LHCN-M2 (cell line): ENCODE results near the gene NOL4L. TPM values are rescaled to one million over a fixed set of nuclear protein-coding genes. Genes with fewer than 3 reads are reported as not detected.
"Not testable (repeated sequence)": the region's sequence is repeated elsewhere in the genome, so short reads cannot be mapped to it uniquely, and the experiment has no call there.

ENCODE experiments used
- DNase-seq: peaks from one replicate; pipeline ENCODE4 v3.0.0-alpha.2; 2012; ENCODE audit warnings: low read depth
- total RNA-seq: library from RNA; depleted of rRNA; stranded (reverse); fragments of >200 nt; gene quantifications from 2 replicates; pipeline ENCODE4 v1.2.3, GENCODE V29; 2014

Gene NOL4L
- total RNA-seq, 1 experiment from 2014 or later: 3.0 TPM

DNA sequence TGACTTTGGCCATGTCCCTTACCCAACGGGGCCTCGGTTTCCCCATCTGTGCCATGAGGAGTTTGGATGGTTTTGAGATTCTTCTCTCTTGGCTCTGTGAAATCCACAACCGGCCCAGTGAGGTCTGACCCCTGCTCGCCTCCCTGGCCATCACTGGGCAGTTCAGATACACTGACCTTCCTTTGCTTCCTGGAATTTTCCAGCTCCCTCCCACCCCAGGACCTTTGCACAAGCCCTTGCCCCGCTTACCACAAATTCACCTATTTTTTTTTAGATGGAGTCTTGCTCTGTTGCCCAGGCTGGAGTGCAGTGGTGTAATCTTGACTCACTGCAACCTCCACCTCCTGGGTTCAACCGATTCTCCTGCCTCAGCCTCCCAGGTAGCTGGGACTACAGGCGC lies 12.6 kb upstream of the NOL4L start:
- no peak for DNase-seq

DNA sequence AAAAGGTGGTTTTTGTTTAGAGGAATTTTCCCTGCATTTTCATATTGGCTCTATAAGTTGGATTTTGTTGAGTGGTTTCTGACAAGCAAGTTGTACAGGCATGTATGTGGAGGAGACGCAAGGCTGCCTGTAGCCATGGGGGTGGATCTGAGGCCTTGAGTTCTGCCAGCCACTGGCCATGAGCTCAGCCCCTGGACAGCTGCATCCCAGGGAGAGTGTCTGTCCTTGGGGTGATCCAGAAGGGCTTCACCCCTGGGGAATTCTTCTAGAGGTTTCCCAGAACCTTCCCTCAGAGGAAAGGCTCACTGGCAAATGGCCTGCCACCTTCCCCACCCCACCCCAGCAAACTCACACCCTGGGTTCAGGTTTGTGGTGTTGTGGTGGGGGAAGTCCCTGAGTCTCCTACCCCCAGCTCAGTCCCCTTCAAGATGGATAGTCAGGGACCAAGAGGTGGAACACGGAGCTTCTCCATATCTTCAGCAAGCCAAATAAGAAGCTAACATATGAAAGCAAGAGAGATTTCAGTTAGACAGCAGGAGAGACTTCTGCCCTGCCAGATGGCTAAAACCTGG lies 11.6 kb upstream of the NOL4L start:
- DNase-seq: no peak

DNA sequence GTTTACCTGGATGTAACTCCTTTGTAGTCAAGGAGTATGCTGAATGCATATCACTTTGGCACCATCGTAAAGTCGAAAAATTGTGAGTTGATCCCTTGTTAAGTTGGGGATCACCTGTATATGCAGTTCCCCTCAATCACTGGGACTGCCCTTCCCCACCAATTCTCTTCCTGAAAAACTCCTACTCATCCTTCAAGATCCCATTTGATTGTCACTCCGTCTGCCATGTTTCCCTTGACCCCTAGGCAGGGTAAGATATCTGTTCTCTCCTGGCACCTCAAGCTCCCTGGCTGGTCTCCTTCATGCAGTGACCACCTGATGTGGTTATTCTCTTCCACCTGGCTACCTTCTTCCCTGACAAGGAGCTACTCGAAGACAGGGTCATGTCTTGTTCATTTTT lies 10.0 kb upstream of the NOL4L start:
- DNase-seq: no peak

DNA sequence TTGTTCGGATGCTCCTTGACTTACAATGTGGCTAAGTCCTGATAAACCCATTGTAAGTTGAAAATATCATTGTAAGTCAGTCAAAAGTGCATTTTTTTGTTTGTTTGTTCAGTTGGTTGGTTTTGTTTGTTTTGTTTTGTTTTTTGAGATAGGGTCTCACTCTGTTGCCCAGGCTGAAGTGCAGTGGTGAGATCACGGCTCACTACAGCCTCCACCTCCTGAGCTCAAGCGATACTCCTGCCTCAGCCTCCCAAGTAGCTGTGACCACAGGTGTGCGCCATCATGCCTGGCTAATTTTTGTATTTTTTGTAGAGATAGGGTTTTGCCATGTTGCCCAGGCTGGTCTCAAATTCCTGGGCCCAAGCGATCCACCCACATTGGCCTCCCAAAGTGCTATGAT lies 9.5 kb upstream of the NOL4L start:
- DNase-seq: not testable (repeated sequence)

DNA sequence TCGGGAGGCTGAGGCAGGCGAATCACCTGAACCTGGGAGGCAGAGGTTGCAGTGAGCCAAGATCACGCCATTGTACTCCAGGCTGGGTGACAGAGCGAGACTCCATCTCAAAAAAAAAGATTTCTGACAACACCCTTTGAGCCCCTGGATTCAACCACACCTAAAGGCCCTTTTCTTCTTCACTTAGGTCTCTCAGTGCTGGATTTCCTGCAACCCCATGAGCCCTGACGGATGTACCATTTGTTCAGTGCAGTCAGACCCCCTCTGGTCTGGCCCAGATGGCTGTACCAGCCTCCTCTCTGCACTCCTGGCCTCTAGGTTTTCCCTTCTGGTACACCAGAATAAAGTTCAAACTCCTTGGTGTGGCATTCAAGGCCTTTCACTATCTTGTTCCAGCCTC lies 9.1 kb upstream of the NOL4L start:
- DNase-seq: no peak

DNA sequence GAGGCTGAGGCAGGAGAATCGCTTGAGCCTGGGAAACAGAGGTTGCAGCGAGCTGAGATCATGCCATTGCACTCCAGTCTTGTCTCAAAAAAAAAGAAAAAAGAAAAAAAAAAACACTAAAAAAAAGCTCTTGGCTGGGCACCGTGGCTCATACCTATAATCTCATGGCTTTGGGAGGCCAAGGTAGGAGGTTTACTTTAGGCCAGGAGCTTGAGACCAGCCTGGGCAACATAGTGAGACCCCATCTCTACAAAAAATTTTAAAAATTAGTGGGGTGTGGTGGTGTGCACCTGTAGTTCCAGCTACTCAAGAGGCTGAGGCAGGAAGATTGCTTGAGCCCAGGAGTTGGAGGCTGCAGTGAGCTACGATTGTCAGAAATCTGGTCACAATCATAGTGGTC lies 7.5 kb upstream of the NOL4L start:
- DNase-seq: not testable (repeated sequence)

DNA sequence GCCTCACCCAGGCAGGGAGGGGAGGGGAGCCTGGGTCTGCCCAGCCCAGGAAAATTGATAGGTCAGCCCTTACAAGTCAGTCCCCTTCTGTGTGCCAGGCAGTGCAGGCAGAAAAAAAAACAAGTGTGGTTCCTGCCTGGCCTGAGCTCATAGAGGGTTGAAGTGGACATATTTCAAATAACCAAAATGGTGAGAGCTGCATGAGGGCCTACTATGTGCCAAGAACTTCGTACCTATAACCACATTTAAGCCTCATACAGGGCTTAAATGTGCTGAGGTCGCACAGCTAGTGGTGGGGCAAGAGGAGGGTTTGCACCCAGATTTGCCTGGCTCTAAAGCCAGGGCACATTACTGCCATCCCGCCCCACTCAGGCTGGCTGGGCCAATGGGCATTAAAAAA lies 6.9 kb upstream of the NOL4L start:
- DNase-seq: no peak

DNA sequence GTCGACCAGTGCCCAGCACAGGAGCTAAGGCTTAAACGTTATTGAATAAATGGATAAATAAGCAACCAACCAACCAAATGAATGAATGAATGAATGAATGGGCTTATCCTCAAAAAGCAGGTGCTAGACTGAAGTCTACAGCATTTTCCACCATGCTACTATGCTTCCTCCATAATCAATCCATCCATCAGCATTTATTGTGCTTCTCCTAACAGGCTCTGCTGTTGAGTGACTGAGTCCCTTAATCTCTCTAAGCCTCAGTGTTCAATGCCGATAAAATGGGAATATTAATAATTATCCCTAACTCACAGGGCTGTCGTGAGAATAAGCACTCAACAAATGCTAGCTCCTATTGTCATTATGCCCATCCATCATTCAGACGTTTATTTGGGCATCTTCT lies 4.6 kb upstream of the NOL4L start:
- no peak for DNase-seq

DNA sequence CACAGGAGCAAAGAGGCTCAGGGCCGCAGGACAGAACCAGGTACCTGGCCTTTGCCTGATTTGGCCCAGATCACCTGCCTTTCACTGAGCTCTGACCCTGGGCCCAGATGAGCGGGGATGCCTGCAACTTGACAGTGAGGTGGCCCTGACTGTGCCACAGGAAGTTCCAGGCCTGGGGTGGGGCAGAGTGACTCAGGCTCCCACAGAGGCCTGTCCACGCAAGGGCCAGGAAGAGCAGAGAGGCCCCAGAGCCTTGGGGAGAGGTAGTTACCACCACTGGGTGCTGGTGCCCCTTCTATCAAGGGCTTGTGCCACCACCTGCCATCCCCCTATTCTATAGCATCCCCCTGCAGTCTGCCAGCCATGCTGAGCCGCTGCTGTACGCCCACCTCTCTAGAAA lies 4.1 kb upstream of the NOL4L start:
- no peak for DNase-seq

DNA sequence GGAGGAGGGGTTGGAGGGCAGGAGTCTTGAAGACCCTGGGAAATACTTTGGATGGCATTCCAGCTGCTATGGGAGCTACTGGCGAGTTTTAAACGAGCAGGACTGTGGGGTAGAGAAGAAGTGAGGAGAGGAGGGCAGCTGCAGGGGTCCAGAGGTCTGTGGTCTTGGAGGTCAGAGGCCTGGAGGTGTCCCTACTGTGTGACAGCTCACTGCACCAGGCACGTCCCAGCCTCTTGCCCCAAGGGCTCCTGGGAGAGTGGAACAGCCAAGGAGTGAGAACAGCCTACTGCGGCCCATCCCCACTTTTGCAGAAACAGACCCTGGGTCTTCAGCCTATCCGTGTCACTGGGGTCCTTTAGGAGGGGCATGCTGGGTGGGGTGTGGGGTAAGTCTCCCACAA lies 2.9 kb upstream of the NOL4L start:
- no peak for DNase-seq

DNA sequence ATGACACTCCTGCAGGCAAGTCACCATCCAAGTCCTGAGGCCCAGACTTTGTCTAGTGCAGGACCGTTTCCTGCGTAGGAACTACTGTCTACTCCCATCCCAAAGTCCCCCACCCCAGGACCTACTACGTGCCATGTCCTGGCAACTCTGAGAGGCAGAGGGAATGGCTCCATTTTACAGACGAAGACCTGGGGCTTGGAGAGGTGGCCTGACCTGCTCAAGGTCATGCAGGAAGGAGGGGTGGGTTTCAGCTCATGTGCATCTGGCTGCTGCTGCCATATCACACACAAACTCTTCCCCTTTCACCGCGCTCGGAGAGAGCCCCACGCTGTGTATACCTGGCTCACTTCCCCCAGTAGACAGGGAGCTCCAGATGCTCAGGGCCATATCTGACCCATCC lies 1.2 kb upstream of the NOL4L start:
- DNase-seq: no peak

DNA sequence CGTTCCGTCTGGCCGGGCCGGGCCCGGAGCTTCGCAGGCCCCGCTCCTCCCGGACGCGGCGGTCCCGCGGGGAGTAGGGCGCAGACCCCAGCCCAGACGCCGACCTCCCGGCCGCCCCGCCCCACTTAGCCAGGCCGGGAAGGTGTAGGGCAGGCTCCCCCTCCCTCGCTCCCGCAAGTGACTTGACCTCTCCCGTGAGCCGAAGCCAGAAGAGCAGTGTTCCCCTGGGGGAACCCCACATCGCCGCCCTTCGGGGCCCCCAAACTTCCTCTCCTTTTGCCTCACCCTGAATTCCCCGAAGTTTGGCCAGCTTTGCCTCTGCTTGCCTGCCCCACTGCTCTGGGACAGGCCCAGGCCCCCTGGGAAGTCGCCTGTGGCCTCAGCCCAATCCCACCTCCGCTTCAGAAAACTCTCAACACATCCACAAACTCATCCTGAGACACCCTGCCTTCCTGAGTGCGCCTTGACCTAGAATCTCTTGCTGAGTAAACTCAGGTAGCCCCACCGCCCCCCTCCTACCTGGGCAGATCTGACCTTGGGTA lies 524 bp upstream of the NOL4L start:
- DNase-seq: no peak

DNA sequence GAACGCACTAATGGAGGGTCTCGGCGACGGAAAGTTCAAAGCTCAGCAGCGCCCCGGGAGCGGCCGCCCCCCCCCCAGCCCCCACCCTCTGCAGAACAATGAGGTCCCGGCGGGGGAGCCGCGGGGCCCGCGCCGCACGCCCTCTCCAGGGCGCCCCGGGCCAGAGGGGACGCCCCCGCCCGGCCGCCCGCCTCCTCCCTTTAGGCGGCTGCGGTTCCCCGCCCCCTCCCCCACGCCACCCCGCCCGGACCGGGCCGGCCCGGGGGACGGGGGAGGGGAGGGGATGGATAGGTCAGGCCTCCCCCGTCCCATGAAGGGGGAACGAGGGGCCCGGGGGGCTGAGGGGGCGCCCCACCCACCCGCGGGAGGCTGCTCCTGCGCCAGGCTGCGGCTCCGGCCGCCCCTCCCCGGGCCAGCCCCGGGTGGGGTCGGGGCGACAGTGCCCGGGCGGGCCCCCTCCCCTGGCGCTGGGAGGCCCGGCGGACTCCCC lies 1.5 kb downstream of the NOL4L start:
- no peak for DNase-seq

DNA sequence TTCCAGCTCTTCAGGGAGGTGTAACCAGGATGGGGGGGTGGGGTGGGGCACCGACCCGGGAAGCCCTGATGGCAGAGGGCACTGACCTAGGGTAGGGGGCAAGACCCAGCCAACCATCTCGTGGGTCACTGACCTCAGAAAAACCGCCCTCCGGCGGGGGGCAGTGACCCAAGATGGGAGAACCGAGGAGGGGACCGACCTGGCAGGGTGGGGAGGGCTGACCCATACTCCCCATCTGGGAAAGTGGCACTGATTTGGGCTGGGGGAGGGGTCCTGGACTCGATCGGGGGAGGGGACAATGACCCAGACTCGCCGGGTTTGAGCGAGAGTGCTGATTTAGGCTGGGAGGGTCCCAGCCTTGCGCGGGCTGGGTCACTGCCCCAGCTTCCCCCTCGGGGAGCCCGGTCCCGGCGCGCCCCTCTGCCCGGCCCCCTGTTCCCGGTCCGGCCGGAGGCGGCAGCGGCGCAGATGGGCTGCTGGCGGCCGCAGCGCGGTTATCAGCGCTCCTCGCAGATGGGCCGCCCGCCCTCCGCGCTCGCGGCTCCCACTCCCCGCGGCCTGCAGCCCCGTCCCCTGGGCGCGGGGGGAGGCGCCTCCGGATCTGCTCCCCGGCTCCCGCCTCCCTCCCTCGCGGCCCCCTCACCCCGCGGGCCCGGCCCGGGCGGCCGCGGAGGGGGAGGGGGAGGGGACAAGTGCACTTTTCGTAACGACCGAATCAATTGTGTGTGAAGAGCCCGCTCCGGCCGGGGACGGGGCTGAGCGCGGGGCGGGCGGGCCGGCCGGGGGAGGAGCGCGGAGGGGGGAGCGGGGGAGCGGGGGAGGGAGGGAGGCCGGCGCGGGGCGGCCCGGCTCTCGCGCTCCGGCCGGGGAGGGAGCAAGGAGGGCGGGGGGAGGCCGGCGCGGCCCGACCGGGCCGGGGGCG lies 2.2 kb downstream of the NOL4L start:
- DNase-seq: no peak

DNA sequence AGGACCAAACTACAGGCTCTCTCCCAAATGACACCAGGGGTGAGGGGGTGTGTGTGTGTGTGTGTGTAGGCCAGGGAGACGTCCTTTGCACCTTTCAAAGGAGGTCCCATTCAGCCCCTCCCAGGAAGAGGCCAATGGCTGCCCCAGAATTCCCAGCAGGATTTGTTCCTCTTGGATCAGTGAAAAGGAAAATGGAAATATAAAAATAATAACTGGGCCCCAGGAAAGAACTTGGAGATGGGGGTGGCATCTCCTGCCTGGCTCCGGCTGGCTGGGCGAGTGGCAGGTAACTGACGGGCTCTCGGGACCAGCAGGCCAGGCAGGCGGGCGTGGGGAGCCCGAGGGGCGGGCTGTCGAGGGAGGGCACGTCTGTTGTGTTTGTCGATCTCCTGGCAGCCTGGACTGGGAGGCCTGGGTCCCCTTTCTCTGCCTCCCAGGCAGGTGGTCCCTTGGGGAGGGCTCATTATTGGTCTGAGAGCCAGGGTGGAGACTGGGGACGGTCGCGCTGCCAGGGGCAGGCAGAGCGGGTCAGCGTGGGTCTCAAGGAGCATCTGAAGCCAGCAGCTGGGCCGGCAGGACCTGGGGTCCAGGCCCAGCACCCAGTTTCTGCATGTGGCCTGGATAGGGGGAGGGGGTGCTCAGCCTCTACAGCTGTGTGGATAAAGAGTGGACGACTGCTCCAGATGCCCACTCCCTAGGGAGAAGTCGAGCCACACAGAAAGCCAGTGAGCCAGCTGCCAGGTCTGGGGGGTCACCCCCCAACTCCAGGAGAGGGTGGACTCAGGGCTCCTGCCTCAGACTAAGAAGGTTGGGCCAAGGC lies 3.1 kb downstream of the NOL4L start:
- DNase-seq: no peak

DNA sequence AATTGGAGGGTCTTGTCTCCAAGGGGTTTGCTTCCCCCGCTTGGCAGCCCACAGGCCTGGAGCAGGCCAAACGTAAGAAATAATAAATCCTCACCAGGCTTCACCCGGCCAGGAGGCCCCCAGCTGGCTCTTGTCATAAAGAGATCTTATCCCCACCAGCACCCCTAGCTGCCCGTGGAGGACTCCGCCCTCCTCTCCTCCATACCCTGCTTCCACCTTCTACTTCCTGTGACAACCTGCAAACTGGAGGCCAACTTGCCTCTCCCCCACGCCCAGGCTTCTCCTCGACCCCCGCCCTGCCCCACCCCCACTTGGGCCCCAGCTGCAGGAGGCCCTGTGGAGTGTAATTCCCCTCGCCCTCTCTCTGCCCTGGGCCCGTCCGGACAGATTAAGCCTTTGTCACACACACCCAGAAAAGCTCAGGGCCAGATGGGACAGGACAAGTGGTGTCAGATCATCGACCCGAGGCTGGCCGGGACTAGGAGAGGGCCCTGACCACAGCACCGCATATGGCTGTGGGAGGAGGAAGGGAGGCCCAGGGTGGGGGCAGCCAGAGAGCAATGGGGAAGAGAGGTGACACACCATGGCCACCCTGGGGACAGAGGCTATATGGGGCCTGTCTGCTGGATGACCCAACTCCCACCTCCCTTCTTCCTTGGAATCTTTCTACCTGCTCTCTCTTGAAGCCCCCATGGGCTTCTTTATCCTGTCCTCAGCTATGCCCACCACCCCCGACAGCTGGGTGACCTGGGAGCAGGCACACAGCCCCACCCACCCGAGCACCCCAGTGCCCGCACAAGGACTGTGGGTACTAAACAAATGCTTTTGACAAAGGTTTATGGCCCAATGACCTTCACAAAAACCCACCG lies 3.9 kb downstream of the NOL4L start:
- DNase-seq: no peak

DNA sequence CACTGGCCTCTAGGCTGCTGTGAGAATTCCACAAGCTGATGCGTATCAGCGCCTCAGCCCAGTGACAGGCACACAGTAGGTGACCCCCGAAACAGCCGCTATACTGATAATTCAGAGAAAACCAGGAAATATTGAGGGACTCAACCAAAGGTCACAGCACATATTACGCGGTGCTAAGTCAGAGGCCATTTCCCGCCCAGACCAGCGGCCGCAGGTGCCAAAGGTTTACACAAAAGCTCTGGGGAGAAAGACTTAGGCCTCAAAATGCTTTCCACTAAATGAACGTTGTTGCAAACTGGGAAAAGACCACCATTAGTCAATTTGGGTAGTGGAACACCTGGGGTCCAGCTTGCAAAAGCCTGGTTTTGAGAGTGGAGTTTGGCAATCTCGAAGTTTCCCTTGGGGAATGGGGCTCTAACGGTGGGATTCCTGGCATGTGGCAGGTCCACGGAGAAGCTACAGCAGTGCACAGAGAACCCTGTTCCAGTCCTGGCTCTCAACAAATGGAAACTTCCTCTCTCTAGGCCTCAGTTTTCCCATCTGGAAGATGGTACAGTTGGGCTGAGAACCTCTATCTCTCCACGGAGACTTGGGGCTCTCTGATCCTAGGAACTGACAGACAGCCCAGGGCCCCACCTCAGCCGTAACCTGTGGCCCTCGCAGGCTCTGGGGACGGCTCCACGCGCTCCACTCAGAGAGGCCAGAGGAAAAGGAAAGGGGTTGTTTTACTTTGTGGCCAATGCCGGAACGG lies 4.7 kb downstream of the NOL4L start:
- no peak for DNase-seq

DNA sequence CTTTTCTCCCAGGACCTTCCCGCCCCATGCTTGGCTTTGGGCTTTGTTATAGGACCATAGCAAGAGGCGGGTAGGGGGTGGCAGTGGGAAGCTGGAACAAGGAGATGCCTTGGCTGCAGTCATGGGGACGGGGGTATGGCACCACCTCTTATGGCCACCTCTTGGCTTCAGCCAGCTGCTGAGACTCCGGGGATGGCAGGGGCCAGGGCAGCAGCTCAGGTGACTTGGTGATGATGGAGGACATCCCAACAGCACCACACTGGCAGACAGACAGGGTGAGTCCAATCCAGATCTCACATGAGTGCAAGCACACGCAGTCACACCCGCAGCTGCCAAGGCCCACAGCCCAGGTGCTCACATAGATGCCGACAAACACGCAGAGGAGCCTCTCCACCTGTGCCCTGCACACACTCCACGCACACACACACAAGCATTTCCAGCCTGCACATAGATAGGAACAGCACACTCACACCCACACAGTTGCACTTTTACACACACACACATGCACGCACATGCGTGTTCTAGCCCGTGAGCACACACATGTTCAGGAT lies 6.2 kb downstream of the NOL4L start:
- no peak for DNase-seq

DNA sequence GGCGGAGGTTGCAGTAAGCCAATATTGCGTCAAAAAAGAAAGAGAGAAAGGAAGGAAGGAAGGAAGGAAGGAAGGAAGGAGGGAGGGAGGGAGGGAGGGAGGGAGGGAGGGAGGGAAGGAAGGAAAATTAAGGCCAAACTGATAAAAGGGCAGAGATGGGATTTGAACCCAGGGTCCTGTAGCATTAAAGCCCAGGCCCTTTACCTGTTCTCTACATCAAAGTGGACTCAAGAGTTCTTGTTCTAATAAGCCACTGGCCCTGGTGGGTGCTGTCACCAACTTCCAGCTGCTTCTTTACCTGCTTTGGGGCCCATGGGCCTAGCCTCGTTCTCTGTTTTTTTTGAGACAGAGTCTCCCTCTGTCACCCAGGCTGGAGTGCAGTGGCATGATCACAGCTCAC lies 7.1 kb downstream of the NOL4L start:
- DNase-seq: not testable (repeated sequence)

DNA sequence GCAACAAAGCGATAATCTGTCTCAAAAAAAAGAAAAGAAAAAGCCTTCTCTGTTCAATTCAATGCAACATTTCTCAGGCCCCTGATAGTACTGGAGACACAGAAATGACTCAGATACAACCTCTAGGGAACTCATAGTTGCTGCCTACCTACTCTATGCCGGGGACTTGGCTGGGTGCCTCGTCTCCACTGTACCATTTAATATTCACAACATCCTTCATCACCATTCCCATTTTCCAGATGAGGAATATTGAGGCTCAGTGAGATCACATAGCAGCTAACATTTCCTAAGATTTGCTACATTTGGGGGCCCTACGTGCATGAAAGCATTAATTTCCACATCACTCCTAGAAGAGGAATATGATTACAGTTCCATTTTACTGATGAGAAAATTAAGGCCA lies 7.5 kb downstream of the NOL4L start:
- no peak for DNase-seq
